Measurements from ENCODE around the gene FOXD2.

FOXD2 gene

GRCh38 chr1:47469390-47469759, 31.5 kb downstream of the FOXD2 start:
- DNase-seq: no peak

DNA sequence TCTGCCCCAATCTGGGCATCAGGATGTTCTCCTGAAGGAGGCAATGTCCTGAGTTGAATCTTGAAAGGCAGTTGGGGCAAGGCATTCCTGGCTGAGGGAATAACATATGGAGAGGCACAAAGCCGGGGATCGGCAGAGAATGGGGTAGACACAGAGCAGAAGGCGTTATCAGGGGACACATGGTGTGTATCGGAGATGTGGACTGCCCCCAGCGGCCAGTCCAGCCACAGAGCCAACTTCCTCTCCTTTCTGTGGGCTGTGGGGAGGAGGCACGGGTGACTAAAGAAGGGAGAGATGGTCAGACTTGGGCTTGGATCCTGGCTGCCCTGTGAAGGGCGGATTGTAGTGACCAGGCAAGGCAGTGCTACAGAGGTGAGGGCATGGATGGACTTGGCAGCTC, 32.1 kb downstream of the FOXD2 start:
- no peak for DNase-seq

- DNase-seq: no peak
Measured at GRCh38 chr1:47471163-47471562, 33.3 kb downstream of the FOXD2 start.

DNA sequence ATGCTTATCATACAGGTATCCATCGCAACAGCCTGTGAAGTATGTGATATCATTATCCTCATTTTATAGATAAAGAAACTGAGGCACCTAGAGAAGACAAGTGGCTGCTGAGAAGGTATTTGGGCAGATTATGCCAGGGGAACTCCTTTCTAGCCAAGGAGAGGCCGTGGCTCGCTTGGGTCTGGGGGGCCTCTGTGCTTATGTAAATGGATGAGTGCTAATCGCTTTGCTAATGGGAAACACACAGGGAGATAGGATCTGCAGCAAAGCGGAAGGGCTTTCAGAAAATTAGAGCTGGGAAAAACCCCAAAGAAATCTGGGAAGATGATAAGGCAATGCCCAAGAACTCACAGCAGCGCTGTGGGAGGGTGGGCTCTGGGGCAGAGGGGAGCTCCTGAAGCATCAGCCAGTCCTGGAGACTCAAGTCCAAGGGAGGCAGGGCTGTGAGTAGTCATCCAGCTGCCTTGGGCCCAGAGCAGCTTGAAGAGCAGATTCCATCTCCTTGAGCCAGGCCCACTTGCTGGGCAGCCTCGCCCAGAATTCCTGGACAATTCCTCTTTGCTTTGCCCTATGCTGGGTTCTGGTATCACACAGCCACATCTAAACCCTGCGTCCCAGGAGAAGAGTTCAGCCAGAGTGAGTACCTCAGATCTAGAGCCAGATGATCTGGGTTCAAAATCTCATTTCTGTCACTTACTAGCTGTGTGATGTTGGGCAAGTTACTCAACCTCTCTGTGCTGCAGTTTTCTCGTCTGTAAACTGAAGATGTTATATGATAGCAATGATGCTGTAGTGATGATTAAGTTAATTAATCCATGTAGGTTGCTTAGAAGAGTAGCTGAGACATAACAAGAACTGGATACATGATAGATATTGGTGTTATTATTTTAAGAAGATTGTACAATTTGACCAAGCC, 36.7 kb downstream of the FOXD2 start:
- no peak for DNase-seq

- DNase-seq: no peak
Measured at GRCh38 chr1:47477595-47478080, 39.8 kb downstream of the FOXD2 start.

DNA sequence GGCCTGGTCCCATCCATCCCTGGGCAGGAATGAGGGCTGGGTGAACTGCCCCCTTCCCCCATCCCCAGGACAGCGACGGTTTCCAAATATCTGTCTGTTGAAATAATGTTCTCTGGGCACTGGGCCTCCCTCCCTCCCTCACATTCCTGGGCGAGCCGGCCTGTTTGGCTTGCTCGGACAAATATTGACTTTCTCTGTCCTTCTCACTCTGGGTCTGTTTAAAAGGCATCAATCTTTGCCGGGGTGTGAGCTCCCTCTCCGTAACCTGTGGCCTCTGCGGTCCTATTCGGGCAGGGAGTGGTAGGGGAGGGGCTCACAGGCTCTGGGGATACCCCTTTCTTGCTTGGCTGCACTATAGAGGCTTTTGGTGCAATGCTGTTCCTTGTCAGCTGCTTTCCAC, 40.2 kb downstream of the FOXD2 start:
- no peak for DNase-seq

DNA sequence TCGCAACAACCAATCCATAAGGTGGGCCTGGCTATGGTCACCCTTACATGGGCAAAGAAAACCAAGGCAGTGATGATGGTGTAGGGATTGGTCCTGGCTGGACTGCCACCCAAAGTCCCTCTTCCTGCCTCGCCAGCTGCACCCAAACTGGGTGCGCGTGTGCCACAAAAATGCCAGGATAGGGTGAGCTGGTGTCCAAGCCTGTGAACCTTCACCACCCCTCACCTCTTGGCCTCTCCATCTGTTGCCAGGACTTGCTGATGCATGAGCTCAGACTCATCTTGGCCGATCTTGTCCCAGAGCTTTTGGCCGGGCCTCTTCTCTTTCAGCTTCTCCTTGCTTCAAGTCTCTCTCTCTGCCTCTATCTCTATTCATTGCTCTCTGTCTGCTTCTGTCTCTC, 41.8 kb downstream of the FOXD2 start:
- DNase-seq: no peak

DNA sequence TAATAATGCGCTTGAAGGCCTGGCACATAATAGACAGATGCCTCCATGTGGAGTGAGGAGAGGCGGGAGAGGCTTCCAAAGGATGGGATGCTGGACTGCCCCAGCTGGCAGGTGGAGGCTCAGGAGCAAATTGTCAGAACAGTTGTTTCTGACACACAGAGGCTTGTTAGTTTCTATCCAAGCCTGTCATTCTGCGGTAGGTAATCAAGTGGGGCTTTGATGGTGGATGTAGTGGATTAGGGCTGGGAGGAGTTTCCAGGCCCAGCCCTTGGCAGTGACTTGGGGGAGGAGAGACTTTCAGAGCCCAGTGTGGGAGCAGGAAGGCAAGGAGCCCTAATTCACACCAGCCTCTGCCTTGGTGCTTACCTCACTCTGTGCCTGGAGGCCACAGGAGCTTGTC, 44.1 kb downstream of the FOXD2 start:
- DNase-seq: no peak

DNA sequence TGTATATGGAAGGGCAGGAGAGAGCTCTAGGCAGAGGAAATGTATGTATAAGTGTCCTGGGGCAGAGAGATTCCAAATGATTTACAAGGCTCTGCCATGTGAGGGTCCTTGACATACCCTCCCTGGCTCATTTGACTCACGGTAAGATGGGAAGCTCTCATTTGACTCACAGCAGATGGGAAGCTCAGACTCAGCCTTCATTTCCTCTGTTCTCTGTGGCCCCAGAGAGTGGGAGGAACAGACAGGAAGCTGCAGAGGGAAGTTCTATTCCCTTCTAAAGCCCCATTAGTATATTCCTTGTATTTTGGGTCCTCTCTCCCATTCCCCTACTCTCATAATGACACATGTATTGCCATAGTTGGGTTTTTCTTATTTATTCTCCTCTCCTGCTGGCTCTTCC, 44.9 kb downstream of the FOXD2 start:
- DNase-seq: no peak

DNA sequence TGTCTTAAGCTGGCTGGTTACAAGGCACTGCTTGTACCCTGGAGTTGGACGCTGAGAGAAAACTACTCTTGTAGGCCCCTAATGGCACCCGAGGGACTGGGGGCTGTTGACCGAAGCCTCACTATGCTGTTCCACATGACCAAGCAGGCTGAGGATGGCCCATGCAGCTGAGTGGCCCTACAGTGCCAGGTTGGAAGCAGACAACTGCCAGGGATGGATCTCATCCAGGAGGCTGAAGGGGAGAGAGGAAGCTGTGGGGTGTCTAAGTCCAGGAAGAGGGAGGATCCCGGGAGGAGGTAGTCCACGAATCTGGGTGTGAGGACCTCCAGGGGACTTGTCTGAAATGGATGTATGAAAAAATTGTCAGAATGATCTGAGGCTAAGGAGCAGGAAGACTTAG, 45.8 kb downstream of the FOXD2 start:
- DNase-seq: no peak

GRCh38 chr1:47485817-47486216, 48.0 kb downstream of the FOXD2 start:
- no peak for DNase-seq

DNA sequence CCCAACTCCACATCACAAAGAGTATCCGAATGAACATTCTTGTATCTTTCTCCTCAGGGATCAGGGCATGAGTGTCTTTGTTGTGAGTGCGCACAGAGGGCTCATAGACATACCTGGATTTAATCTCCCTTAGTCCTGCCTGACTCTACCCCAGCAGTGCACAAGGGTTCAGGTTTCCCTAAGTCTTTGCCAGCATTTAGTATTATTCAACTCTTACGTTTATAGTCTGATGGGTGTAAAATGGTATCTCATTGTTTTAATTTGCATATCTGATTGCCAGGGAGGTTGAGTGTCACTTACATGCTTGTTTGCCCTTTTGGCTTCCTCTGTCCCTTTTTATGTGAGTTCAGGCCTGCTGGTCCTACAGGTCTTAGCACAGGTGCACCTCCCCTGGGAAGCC, 49.5 kb downstream of the FOXD2 start:
- no peak for DNase-seq

DNA sequence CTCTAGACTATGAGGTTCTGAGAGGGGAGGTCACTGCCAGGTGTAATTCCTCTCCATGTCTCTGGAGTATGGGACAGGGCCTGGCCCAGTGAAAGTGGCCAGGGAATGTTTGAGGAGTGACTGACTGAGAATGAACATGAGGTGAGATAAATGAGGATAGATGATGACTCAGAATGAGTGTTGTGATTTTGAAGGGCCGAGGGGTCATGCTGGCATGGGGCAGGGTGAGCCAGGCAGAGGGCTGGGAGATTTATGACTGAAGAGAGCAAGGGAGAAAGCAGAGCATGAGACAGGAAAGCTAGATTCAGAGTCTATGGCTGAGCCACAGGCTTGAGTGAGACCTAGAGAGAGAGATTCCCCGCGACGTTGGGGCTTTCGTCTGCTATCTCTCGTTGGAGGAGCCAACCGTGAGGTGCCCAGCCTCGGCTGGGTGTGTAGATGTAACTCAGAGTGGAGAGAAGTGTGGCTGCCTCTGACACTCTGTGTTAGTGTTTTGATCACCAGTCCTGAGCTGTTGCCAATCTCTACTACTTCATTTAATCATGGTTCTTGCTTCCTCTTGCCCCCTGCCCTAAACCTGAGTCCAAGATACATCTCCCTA, 50.1 kb downstream of the FOXD2 start:
- DNase-seq: no peak
